GM12801 (cell line): ENCODE measurements around the gene ITGAE.

Source experiments
- CTCF ChIP-seq: IDR thresholded peaks from one replicate; pipeline ENCODE4 v1.5.1; 2011; ENCODE audit warnings: control low read depth; ENCODE audit not compliant: insufficient read length; ENCODE audit errors: extremely low read depth

ITGAE gene

GRCh38 chr17:3695723-3696411 is 105.1 kb downstream of the ITGAE start, which contains the start of gene P2RX5:
TSS of gene P2RX5 (minus strand) at chr17:3696155. CDS start at chr17:3696005, 150 bp downstream.
- TF ChIP-seq CTCF = no peak

- no peak for TF ChIP-seq CTCF
Observed at GRCh38 chr17:3695129-3695722, 105.8 kb downstream of the ITGAE start.

- no peak for TF ChIP-seq CTCF
Observed at GRCh38 chr17:3693829-3694231, 107.2 kb downstream of the ITGAE start.

GRCh38 chr17:3693141-3693540 is 107.8 kb downstream of the ITGAE start:
- no peak for TF ChIP-seq CTCF

- TF ChIP-seq CTCF = no peak
Observed at GRCh38 chr17:3692346-3692745, 108.6 kb downstream of the ITGAE start.

GRCh38 chr17:3691617-3692067 is 109.3 kb downstream of the ITGAE start:
- TF ChIP-seq CTCF = no peak

- no peak for TF ChIP-seq CTCF
Observed at GRCh38 chr17:3690094-3690715, 110.8 kb downstream of the ITGAE start.
